Measurements from ENCODE around the gene CDPF1.

The CDPF1 gene

GRCh38 chr22:46256358-46256958, 6.4 kb upstream of the CDPF1 start:
- no peak for DNase-seq (ENCODE audit: low read depth)

DNA sequence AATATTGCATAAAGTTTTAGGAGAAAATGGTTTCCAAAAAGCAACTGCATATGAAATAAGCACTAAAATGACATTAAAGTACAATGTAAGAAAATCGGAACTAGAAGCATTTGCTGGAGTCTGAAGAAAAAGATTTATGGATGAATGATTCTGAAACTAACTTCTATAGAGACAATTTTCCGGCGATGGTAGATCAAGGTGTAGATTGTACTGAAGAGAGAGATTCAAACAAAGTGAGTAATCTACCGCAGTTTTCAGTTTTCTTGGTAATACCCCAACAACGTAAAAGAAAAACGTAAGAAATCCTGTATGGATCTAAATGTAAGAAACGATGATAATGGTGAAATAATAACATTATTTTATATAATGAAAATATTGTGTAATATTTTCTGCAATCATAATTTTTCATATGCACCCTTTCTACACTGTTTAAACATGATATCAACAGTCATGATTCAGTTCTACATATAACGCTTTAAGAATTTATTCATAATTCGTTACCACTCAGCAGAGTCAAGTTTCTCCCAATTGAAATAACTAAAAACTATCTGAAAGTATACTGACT, 1.8 kb upstream of the CDPF1 start:
- no peak for DNase-seq (ENCODE audit: low read depth)

- no peak for DNase-seq (ENCODE audit: low read depth)
Observed at GRCh38 chr22:46251266-46251665, 1.2 kb upstream of the CDPF1 start.

DNA sequence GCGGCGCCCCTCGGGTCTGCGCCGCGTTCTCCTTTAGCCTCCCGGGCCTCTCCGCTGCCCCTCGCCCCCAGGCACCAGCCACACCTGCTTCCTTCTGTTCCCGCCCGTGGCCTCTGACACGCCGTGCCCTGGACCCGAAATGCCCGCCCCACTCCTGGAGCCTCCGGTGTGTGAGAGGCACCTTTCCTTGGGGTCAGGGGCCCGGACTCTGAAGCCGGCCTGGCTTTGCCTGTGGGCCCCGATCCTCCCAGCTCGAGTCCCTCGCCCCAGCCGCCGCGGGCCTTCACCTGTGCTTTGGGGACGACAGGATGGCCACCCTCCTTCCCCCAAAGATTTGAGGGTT, 661 bp upstream of the CDPF1 start:
- no peak for DNase-seq (ENCODE audit: low read depth)

- DNase-seq (ENCODE audit: low read depth): no peak
Observed at GRCh38 chr22:46247443-46247975, 2.6 kb downstream of the CDPF1 start.

DNA sequence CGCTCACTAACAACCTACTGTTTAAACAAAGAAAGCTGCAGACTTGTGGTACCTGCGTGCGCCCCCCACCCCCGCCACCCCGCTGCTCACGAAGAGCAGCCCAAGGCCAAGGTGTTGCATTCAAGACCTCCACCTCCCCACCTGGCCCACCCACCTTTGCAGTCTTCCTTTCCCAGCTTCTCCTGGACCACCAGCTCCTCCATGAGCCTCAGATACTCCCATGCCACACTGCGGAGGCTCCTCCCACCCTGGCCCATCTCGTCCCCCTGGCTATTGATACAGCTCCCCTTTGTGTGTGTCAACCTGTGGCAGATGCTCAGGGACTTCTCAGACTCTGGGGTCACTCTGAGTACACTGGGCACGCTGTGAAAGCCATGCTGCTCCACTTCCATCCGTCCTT, 3.9 kb downstream of the CDPF1 start:
- DNase-seq (ENCODE audit: low read depth): no peak

DNA sequence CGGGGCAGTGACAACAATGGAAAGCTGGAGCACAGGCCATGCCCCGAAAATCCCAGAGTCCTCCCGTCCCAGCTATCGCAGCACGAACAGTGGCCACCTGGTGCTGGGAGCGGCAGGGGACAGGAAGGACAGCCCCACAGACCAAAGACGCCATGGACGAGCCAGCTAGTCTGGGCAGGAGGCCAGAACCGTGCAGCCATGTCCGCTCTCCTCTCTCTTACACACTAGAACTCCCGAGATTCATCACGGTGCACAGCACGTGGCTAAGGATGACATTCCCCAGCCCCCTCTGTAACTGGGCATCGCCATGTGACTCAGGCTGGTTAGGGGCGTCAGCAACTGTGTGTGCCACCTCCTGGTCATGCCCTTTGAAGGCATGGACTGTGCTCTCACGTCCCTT, 4.6 kb downstream of the CDPF1 start:
- no peak for DNase-seq (ENCODE audit: low read depth)

- DNase-seq (ENCODE audit: low read depth): no peak
Observed at GRCh38 chr22:46244771-46245170, 5.3 kb downstream of the CDPF1 start.

- no peak for DNase-seq (ENCODE audit: low read depth)
Observed at GRCh38 chr22:46242076-46242475, 8.0 kb downstream of the CDPF1 start.

GRCh38 chr22:46241396-46242007, 8.6 kb downstream of the CDPF1 start:
- DNase-seq (ENCODE audit: low read depth): no peak

- DNase-seq (ENCODE audit: low read depth): no peak
Observed at GRCh38 chr22:46240907-46241306, 9.2 kb downstream of the CDPF1 start.

DNA sequence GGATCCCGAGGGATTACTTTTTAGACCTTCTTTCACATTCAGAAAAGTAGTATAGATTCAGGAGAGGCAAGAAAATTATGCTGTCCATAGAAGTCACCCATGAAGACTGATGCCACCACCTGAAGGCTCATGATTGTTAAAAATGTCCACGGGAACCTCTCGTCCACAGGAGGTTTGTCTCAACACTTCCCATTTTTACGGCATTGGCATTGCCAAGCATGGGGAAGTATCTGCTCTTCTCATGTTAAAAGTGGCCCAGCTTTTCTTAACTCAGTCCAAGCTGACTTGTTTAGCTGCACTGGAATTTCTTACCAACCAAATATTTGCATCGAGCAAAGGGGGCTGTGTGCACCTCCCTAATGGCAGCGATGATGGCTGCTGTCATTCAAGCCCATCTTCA, 9.6 kb downstream of the CDPF1 start:
- DNase-seq (ENCODE audit: low read depth): no peak

DNA sequence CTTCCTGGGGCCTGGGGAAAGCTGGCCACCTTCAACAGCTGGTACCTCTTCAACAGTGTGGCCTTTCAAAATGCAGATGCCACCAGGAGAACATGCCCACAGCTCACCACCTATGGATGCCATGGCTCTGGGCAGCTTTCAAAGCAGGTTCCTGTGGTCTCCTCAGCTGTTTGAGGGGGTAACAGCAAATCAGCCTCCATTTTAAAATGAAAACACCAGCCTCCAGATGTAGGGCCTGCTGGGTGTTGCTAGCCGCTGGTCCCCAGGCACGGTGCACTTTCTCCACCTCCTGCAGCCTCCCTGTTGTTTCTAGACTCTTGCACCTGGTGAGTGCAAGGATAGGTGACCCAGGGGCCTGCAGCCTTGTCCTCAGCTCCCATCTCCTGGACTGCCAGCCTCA, 10.0 kb downstream of the CDPF1 start:
- DNase-seq (ENCODE audit: low read depth): no peak

DNA sequence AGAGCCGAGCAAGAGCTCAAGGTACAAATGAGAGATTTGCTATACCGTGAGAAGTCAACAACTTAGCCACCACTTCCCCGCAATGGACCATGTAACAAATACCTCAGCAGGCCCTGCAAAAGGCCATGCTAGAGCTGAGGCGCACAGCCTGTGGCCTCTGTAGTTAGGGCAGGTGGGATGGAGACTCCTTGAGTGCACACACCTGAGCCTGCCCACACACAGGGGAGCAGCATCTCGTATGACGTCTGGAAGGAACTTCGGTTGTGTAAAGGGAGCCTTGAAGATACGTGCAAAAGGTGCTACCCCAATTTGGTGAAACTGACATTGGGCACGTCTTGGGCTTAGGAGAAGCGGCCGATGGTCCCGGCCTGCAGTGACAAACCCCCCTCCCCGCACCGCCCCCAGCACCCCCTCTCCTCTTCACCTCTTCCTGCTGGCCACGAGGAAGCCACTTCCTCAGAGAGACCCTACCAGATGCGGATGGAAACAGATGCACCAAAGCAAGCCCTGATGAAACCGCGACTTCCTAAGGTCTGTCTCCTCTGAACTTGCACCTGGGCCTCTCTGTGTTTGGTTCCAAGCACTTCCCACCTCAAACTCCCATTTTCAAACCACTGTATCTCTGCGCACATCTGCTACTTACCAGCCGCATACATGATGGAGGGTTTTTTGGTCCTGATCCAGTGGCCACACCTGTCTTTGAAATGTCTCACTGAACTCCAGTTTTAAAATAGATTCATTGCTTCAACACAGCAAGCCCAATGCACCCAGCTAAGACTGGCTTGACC, 10.6 kb downstream of the CDPF1 start:
- DNase-seq (ENCODE audit: low read depth): no peak

DNA sequence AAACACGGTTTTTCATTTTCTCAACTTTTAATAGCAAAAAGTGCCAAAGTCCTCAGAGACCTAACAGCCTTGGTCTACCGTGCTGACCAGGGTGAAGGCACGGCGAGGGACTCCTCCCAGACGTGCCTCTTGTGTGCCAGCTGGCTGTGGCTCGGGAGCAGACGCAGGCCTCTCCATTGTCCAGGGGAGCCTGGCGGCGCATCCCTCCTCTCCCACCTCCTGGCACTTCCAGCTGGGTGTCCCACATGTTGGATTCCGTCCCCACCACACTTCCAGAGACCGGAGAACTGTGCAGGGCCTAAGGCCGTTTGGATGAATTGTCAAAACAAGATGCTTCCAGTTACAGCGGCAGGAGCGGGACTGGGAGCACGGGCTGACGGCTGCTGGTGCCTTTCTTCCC, 11.6 kb downstream of the CDPF1 start:
- no peak for DNase-seq (ENCODE audit: low read depth)

DNA sequence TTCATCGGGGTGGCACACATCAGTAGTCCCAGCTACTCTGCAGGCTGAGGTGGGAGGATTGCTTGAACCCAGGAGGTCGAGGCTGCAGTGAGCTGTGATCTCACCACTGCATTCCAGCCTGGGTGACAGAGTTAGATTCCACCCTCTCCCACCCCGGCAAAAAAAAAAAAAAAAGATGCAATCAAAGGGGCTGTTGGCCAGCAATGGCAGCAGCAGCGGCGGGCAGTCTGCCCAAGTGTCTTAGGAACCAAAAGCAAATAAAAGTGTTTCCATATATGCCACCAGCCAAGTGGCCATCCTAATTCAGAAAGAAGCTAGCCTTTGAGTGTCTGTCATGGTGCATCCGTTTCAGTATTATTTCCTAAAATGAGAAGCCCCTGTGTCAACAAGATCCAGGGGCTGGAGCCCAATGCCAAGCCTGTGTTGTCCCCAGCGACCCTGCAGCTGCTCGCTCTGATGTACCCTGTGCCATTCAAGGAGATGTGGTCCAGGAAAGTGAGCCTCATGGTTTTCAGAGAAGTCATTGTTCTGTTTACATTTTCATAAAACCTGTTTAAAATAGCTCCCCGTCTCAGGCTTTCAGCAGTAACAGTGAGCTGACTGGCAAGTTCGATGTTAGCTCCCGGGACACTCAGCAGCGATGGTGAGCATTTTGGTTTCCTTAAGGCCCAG, 12.5 kb downstream of the CDPF1 start:
- no peak for DNase-seq (ENCODE audit: low read depth)

DNA sequence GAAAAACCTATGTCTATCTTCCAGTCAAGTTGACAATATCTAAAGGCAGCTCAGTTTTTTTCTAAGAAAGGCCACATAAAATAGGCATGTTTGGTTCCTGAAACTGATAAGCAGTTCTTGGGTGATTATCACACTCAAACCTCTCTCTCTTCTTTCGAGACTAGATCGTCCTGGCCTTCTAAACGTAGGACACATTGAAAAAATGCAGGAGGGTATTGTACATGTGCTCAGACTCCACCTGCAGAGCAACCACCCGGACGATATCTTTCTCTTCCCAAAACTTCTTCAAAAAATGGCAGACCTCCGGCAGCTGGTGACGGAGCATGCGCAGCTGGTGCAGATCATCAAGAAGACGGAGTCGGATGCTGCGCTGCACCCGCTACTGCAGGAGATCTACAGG, 15.1 kb downstream of the CDPF1 start:
- DNase-seq (ENCODE audit: low read depth): no peak

DNA sequence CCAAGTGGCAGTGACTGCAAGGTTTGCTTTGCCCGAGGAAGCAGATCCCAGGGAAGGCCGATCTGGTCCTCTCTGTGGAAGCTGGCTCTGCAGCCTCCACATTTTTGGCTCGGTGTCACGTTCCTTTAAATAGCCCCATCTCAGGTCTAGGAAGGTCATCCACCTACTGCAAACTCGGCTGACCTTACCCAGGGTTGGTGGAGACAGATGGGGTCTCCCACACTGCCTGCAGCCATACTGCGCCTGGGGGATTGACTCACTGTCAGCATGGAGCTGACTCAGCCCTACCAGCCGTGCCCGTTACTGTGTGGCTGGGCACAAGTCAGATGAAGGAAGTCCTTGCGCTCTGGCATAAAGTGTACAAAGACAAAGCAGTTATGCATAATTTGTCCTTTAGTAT, 16.9 kb downstream of the CDPF1 start:
- peak; percentile 78 for DNase-seq (ENCODE audit: low read depth)

- no peak for DNase-seq (ENCODE audit: low read depth)
Observed at GRCh38 chr22:46230262-46230901, 19.7 kb downstream of the CDPF1 start.

DNA sequence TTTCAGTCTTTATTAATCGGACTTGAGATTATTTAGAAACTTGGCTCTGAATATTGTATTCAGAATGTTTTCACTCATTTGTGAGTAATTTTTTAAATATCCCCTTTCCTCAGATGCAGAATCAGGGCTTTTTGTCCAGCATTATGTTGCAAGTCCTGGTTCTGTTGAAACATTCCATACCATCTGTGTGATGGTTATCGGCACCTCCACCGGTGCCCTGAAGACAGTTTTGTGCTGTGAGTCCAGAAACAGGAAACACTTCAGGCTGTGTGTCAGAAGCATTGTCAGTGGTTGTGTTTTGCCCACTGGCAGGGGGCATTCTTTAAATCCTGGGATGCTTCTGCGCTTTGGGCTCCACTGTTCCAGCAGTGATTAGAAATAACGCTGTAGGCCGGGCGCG, 20.4 kb downstream of the CDPF1 start:
- DNase-seq (ENCODE audit: low read depth): peak; percentile 76

DNA sequence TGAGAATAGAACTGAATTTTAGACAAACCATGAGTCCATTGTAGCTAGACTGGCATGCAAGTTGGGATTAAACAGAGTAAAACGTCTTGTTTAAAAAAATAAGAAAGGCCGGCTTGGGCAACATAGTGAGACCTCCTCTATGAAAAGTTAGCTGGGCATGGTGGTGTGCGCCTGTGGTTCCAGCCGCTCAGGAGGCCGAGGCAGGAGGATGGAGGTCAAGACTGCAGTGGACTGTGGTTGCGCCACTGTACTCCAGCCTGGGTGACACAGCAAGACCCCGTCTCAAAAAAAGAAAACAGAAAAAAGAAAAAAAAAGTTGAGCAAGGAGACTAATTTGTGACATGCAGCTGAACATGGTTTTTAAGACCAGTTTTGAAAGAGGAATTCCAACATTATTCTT, 23.5 kb downstream of the CDPF1 start:
- DNase-seq (ENCODE audit: low read depth): no peak

- no peak for DNase-seq (ENCODE audit: low read depth)
Observed at GRCh38 chr22:46225631-46226030, 24.5 kb downstream of the CDPF1 start.

All from fibroblast of gingiva (primary cell).